Ovary (tissue), 3 donors: Measurements from ENCODE around the gene CNTD1.

ENCODE experiments used
- EP300 ChIP-seq: sonication (generic); formaldehyde crosslinking; IDR thresholded peaks from one replicate; pipeline ENCODE4 v1.6.1; 2017; ENCODE audit warnings: antibody characterized with exemption
- POLR2A ChIP-seq: fragments of 450-650 bp; IDR thresholded peaks from one replicate; pipeline ENCODE4 v1.6.1; 2017; ENCODE audit warnings: antibody characterized with exemption, mild to moderate bottlenecking, moderate library complexity
- TF ChIP-seq, protein P1 (sequence below), 3 donors: fragments of 450-650 bp in 2 of 3; fragments of 200-600 bp in 1 of 3; IDR thresholded peaks; one replicate each; pipeline versions ENCODE4 v1.5.1 to v1.8.0; 2016 to 2022; ENCODE audit warnings: antibody characterized with exemption in 3 of 3, mild to moderate bottlenecking in 1 of 3
- donor health status: DM: no; HTN: no; CAD: no.

DNA sequence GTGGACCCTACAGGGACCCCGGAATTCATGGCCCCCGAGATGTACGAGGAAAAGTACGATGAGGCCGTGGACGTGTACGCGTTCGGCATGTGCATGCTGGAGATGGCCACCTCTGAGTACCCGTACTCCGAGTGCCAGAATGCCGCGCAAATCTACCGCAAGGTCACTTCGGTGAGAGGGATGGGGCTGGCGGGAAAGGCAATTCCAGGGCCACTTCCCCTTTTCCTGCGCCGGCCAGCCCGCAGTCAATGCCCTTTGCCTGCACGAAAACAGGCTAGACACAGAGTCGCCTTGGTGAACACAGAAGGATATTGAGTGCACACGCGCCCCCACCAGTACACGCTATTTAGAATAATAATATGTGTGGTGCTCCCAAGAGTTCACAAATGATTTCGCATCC, 14.3 kb upstream of the CNTD1 start:
- TF ChIP-seq, protein P1, sequence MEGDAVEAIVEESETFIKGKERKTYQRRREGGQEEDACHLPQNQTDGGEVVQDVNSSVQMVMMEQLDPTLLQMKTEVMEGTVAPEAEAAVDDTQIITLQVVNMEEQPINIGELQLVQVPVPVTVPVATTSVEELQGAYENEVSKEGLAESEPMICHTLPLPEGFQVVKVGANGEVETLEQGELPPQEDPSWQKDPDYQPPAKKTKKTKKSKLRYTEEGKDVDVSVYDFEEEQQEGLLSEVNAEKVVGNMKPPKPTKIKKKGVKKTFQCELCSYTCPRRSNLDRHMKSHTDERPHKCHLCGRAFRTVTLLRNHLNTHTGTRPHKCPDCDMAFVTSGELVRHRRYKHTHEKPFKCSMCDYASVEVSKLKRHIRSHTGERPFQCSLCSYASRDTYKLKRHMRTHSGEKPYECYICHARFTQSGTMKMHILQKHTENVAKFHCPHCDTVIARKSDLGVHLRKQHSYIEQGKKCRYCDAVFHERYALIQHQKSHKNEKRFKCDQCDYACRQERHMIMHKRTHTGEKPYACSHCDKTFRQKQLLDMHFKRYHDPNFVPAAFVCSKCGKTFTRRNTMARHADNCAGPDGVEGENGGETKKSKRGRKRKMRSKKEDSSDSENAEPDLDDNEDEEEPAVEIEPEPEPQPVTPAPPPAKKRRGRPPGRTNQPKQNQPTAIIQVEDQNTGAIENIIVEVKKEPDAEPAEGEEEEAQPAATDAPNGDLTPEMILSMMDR (IDR thresholded peaks at IDR 0.05): no peak
- TF ChIP-seq POLR2A (no peak), EP300 (no peak)
